Natural killer cell (primary cell): Measurements from ENCODE around the gene EXD3. TPM values are rescaled to one million over a fixed set of nuclear protein-coding genes. Genes with fewer than 3 reads are reported as not detected.

ENCODE experiments used
- ATAC-seq, 3 donors: fragments of 150-1000 bp in 2 of 3; fragments of 200-7000 bp in 1 of 3; cut with Tn5 transposase; 1 replicate in 1 of 3; 2 replicates in 2 of 3; pipeline ENCODE4 v1.10.0; 2021; ENCODE audit warnings: mild to moderate bottlenecking in 2 of 3, moderate library complexity in 2 of 3
- DNase-seq, 2 donors: peaks; one replicate each; pipeline versions ENCODE4 v3.0.0 to v3.0.0-alpha.2; 2013 to 2021; ENCODE audit warnings: mixed read lengths in 1 of 2
- H3K27ac ChIP-seq: one replicate; pipeline ENCODE4 v1.5.1; 2013; ENCODE audit warnings: mild to moderate bottlenecking, low read length
- H3K27me3 ChIP-seq: one replicate; pipeline ENCODE4 v1.6.1; 2013; ENCODE audit warnings: low read length; ENCODE audit not compliant: control insufficient read depth, insufficient read depth
- H3K36me3 ChIP-seq: one replicate; pipeline ENCODE4 v1.6.1; 2013; ENCODE audit warnings: low read length; ENCODE audit not compliant: control insufficient read depth, insufficient read depth
- H3K4me1 ChIP-seq: one replicate; pipeline ENCODE4 v1.6.1; 2013; ENCODE audit warnings: low read length; ENCODE audit not compliant: control insufficient read depth, insufficient read depth
- H3K4me3 ChIP-seq: one replicate; pipeline ENCODE4 v1.5.1; 2013; ENCODE audit warnings: low read length
- H3K9me3 ChIP-seq: one replicate; pipeline ENCODE4 v1.6.1; 2013; ENCODE audit warnings: low read length; ENCODE audit not compliant: control insufficient read depth, insufficient read depth
- H3K27ac Mint-ChIP-seq, 2 donors: one replicate each; pipeline ENCODE4 v1.8.0; 2022; ENCODE audit warnings: mild to moderate bottlenecking in 2 of 2, mixed read lengths in 2 of 2, moderate library complexity in 1 of 2
- H3K27me3 Mint-ChIP-seq, 2 donors: one replicate each; pipeline ENCODE4 v1.8.0; 2022; ENCODE audit warnings: low read depth in 2 of 2, mixed read lengths in 2 of 2
- H3K36me3 Mint-ChIP-seq: one replicate; pipeline ENCODE4 v1.8.0; 2022; ENCODE audit warnings: mixed read lengths
- H3K4me1 Mint-ChIP-seq, 2 donors: one replicate each; pipeline ENCODE4 v1.8.0; 2022; ENCODE audit warnings: mixed read lengths in 2 of 2
- H3K4me3 Mint-ChIP-seq: one replicate; pipeline ENCODE4 v1.8.0; 2022; ENCODE audit warnings: mild to moderate bottlenecking, moderate library complexity, mixed read lengths
- H3K9me3 Mint-ChIP-seq, 2 donors: one replicate each; pipeline ENCODE4 v1.8.0; 2022; ENCODE audit warnings: mixed read lengths in 2 of 2
- WGBS: methylation state at CpG from one replicate; pipeline ENCODE4 v1.1.7; 2013; ENCODE audit warnings: missing lambda C conversion rate; ENCODE audit not compliant: insufficient coverage; 5-methylcytosine and 5-hydroxymethylcytosine counted together
- intact Hi-C: fragments of 100-400 bp; cut with micrococcal nuclease; formaldehyde crosslinking; loops from one replicate; pipeline ENCODE4 v1.14.2; 2022
- total RNA-seq, 4 donors: library from RNA; stranded (reverse); fragments of 120-200 nt in 1 of 4; gene quantifications; one replicate each; pipeline versions ENCODE4 v1.2.3 to v1.2.4, GENCODE V29; 2013 to 2022
- TF ChIP-seq, protein P1 (sequence below): fragments of 200-600 bp; IDR thresholded peaks from one replicate; pipeline ENCODE4 v1.8.0; 2022; ENCODE audit warnings: antibody characterized with exemption

Gene EXD3
- total RNA-seq, 3 donors from 2014 or later (not counting 1 experiment from before 2014, with no cell fraction given), result 28.0 to 35.3 (median 29.6) TPM

DNA sequence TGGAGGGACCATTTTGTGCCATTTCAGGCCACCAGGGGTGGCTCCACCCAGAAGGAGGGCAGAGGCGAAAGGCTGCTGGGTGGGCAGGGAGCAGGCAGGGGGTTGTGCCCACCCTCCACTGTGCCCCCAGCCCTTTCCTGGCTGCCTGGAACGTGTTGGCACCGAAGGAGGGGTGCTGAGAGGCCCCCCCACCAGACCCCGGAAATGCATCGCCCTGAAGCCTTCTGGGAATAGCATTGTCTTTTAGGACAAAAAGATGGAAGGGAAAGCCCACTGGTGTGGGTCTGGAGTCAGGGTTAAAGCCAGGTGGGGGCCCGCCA, 5.3 kb upstream of the EXD3 start:
- WGBS, result 89% methylated on average over 6 of the region's 6 CpGs

DNA sequence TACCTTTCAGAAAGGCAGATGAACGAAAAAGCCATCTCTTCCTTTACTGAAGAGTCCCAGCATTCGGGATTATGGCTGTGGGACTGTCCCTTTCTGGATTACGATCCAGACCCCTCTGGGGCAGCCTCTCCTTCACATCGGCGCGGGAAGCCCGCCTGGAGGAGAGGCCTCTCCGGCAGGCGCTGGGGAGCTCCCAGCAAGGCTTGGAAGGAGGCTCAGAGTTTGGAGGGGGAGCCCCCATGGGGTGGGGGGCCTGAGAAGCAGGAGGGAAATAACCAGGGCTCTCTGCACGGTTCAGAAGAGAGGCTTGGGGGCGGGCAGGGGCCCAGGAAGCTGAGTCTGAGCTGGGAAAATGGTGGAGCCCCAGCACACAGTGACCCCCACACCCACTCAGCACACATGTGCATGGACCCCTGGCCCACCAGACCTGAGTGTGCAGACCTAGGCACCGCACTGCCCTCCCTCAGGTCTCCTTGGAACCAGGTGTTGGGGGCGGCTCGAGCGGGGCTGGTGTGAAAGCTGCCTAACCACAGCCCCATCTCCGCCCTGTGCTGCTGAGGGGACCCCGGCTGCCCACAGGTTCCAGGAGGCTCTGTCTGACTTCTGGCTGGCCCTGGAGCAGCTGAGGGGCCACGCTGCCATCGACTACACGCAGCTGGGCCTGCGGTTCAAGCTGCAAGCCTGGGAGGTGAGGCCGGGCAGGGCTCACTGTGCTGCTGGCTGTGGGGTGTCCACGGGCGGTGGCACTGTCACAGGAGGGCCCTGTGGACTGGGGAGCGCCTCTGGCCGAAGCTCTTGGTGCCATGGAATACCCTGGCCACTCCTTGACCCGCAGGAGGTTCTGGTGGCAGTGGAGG, 4.7 kb upstream of the EXD3 start:
- Histone ChIP-seq H3K9me3 (no peaks in the 10 kb centered on the region), H3K36me3 (no peaks in the 10 kb centered on the region), H3K4me1 (peaks cover 12% of the 10 kb centered on the region), H3K27ac (no peak overlapping the region), H3K4me3 (no peak overlapping the region), H3K27me3 (no peaks in the 10 kb centered on the region)
- no peaks in the 10 kb centered on the region for H3K9me3 Mint-ChIP-seq
- H3K4me1 Mint-ChIP-seq, result peaks cover 0 to 5% of the 10 kb centered on the region in 2 donors
- TF ChIP-seq, protein P1, sequence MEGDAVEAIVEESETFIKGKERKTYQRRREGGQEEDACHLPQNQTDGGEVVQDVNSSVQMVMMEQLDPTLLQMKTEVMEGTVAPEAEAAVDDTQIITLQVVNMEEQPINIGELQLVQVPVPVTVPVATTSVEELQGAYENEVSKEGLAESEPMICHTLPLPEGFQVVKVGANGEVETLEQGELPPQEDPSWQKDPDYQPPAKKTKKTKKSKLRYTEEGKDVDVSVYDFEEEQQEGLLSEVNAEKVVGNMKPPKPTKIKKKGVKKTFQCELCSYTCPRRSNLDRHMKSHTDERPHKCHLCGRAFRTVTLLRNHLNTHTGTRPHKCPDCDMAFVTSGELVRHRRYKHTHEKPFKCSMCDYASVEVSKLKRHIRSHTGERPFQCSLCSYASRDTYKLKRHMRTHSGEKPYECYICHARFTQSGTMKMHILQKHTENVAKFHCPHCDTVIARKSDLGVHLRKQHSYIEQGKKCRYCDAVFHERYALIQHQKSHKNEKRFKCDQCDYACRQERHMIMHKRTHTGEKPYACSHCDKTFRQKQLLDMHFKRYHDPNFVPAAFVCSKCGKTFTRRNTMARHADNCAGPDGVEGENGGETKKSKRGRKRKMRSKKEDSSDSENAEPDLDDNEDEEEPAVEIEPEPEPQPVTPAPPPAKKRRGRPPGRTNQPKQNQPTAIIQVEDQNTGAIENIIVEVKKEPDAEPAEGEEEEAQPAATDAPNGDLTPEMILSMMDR, result no peak
- DNase-seq, result no peak
- no peaks in the 10 kb centered on the region for H3K27me3 Mint-ChIP-seq
- no peaks in the 10 kb centered on the region for H3K36me3 Mint-ChIP-seq
- 72% methylated on average over 27 of the region's 27 CpGs for WGBS
- no peak for ATAC-seq
- intact Hi-C loops, result no loop called here
- H3K27ac Mint-ChIP-seq, result no peak overlapping the region
- H3K4me3 Mint-ChIP-seq, result no peak overlapping the region

More for the DNA sequence above, 5.3 kb upstream of the EXD3 start:
- peaks cover 16% of the 10 kb centered on the region for H3K4me1 ChIP-seq
- Mint-ChIP-seq H3K36me3 (no peaks in the 10 kb centered on the region), H3K4me1 (peaks cover 0 to 5% of the 10 kb centered on the region in 2 donors), H3K27ac (no peak overlapping the region), H3K4me3 (no peak overlapping the region), H3K27me3 (no peaks in the 10 kb centered on the region), H3K9me3 (no peaks in the 10 kb centered on the region)
- TF ChIP-seq, protein P1, result no peak
- H3K4me3 ChIP-seq, result no peak overlapping the region
- H3K27ac ChIP-seq, result no peak overlapping the region
- ATAC-seq, result no peak
- intact Hi-C loops, result no loop called here
- no peak for DNase-seq
- no peaks in the 10 kb centered on the region for H3K9me3 ChIP-seq
- no peaks in the 10 kb centered on the region for H3K36me3 ChIP-seq
- no peaks in the 10 kb centered on the region for H3K27me3 ChIP-seq

DNA sequence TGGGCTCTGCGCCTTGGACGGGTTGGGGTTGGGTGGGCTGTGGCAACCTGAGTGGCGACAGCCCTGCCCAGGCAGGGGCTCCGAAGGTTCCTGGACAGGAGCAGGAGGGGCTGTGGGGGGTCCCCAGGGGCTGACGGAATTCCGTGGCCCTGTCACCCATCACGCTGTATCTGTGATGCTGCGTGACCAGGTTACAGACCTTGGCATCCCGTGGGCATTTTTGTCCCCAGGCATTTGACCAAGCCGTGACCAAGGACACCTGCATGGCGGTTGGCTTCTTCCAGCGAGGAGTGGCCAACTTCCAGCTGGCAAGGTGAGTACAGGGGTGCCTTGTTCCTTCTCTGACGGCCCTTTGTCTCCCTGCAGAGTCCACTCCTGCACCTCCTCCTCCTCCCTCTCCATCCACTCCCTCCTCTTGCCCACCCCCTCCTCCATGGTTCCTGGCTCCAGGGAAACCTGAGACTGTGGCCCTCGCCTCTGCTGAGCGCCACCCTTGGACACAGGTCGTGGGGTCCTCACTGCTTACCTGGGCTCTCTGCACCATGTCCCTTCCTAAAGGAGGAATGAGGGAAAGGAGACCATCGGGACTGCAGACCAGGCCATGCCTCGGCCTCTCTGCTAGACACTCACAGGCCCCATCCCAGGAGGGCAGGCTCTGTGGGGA, 3.2 kb upstream of the EXD3 start:
- WGBS, result 91% methylated on average over 17 of the region's 18 CpGs

More for the DNA sequence above, 3.2 kb upstream of the EXD3 start:
- H3K4me1 ChIP-seq, result peaks cover 22% of the 10 kb centered on the region
- Mint-ChIP-seq H3K4me1 (peaks cover 0 to 5% of the 10 kb centered on the region in 2 donors), H3K27me3 (no peaks in the 10 kb centered on the region), H3K9me3 (no peaks in the 10 kb centered on the region), H3K4me3 (no peak overlapping the region), H3K36me3 (no peaks in the 10 kb centered on the region), H3K27ac (no peak overlapping the region)
- no peaks in the 10 kb centered on the region for H3K27me3 ChIP-seq
- no peak overlapping the region for H3K4me3 ChIP-seq
- TF ChIP-seq, protein P1, result no peak
- no peak overlapping the region for H3K27ac ChIP-seq
- no peak for DNase-seq
- H3K9me3 ChIP-seq, result no peaks in the 10 kb centered on the region
- no peaks in the 10 kb centered on the region for H3K36me3 ChIP-seq
- ATAC-seq, result no peak
- intact Hi-C loops, result no loop called here
